WTC11 (cell line): ENCODE measurements around the gene NATD1. TPM values are rescaled to one million over a fixed set of nuclear protein-coding genes. Genes with fewer than 3 reads are reported as not detected.

Experiments used
- ATAC-seq: fragments of 200-7000 bp; cut with Tn5 transposase; 2 replicates; pipeline ENCODE4 v1.10.0; 2021; ENCODE audit warnings: mild to moderate bottlenecking, moderate library complexity
- CTCF ChIA-PET: fragments of 300-600 bp; sonication (Branson Sonifier 250); formaldehyde crosslinking; loops from one replicate; lab custom pipeline; 2021; ENCODE audit warnings: antibody characterized with exemption; lab: Charles Lee
- POLR2A ChIA-PET: fragments of 350-600 bp; sonication (Branson Sonifier 250); formaldehyde crosslinking; loops from one replicate; lab custom pipeline; 2021; ENCODE audit warnings: antibody characterized with exemption; lab: Charles Lee
- DNase-seq: peaks from one replicate; pipeline ENCODE4 v3.0.0; 2021; ENCODE audit warnings: low spot score
- H3K27ac Mint-ChIP-seq: 2 replicates; pipeline ENCODE4 v1.8.0; 2021; ENCODE audit warnings: mixed read lengths
- H3K27me3 Mint-ChIP-seq: 2 replicates; pipeline ENCODE4 v1.8.0; 2021; ENCODE audit warnings: low read depth, mild to moderate bottlenecking, moderate library complexity, mixed read lengths
- H3K36me3 Mint-ChIP-seq: 2 replicates; pipeline ENCODE4 v1.8.0; 2021; ENCODE audit warnings: mixed read lengths
- H3K4me1 Mint-ChIP-seq: 2 replicates; pipeline ENCODE4 v1.8.0; 2022; ENCODE audit warnings: mixed read lengths
- H3K4me3 Mint-ChIP-seq: 2 replicates; pipeline ENCODE4 v1.8.0; 2021; ENCODE audit warnings: mild to moderate bottlenecking, moderate library complexity, mixed read lengths
- H3K9me3 Mint-ChIP-seq: 2 replicates; pipeline ENCODE4 v1.8.0; 2021; ENCODE audit warnings: mixed read lengths
- ATF2 ChIP-seq: sonication (generic); formaldehyde crosslinking; IDR thresholded peaks from 2 replicates; pipeline ENCODE4 v1.8.1; 2022; ENCODE audit warnings: low read depth, missing genetic modification reagents, borderline replicate concordance
- CREB1 ChIP-seq: sonication (generic); formaldehyde crosslinking; IDR thresholded peaks from 2 replicates; pipeline ENCODE4 v1.8.0; 2023; ENCODE audit warnings: mild to moderate bottlenecking, missing genetic modification reagents
- ELF4 ChIP-seq: sonication (generic); formaldehyde crosslinking; IDR thresholded peaks from 2 replicates; pipeline ENCODE4 v1.8.1; 2022; ENCODE audit warnings: low read depth, mild to moderate bottlenecking, moderate library complexity, missing genetic modification reagents
- ESRRA ChIP-seq: sonication (generic); formaldehyde crosslinking; IDR thresholded peaks from 2 replicates; pipeline ENCODE4 v1.8.1; 2022; ENCODE audit warnings: mild to moderate bottlenecking, missing genetic modification reagents, borderline replicate concordance
- KAT7 ChIP-seq: sonication (generic); formaldehyde crosslinking; IDR thresholded peaks from 2 replicates; pipeline ENCODE4 v1.8.1; 2023; ENCODE audit warnings: missing genetic modification reagents, mild to moderate bottlenecking, borderline replicate concordance
- MAX ChIP-seq: sonication (generic); formaldehyde crosslinking; IDR thresholded peaks from 2 replicates; pipeline ENCODE4 v1.8.0; 2022; ENCODE audit warnings: mild to moderate bottlenecking, missing genetic modification reagents
- MXD4 ChIP-seq: fragments of 250-450 bp; sonication (Bioruptor Pico); IDR thresholded peaks from 2 replicates; pipeline ENCODE4 v1.8.0; 2021; ENCODE audit warnings: mild to moderate bottlenecking, moderate library complexity, borderline replicate concordance
- MYBL2 ChIP-seq: sonication (generic); formaldehyde crosslinking; IDR thresholded peaks from 2 replicates; pipeline ENCODE4 v1.8.1; 2023; ENCODE audit warnings: mild to moderate bottlenecking, moderate library complexity, missing genetic modification reagents
- RELA ChIP-seq: sonication (generic); formaldehyde crosslinking; IDR thresholded peaks from 2 replicates; pipeline ENCODE4 v1.8.1; 2022; ENCODE audit warnings: missing genetic modification reagents, mild to moderate bottlenecking, borderline replicate concordance
- SMAD4 ChIP-seq: sonication (generic); formaldehyde crosslinking; IDR thresholded peaks from 2 replicates; pipeline ENCODE4 v1.8.0; 2022; ENCODE audit warnings: mild to moderate bottlenecking, missing genetic modification reagents
- TEAD4 ChIP-seq: sonication (generic); formaldehyde crosslinking; IDR thresholded peaks from 2 replicates; pipeline ENCODE4 v1.8.0; 2022; ENCODE audit warnings: mild to moderate bottlenecking, missing genetic modification reagents
- ZNF232 ChIP-seq: sonication (generic); formaldehyde crosslinking; IDR thresholded peaks from 2 replicates; pipeline ENCODE4 v1.8.0; 2022; ENCODE audit warnings: mild to moderate bottlenecking, missing genetic modification reagents
- ZNF317 ChIP-seq: sonication (generic); formaldehyde crosslinking; IDR thresholded peaks from 2 replicates; pipeline ENCODE4 v1.8.1; 2023; ENCODE audit warnings: low read depth, mild to moderate bottlenecking, moderate library complexity, missing genetic modification reagents, borderline replicate concordance
- total RNA-seq: library from RNA; stranded (reverse); gene quantifications from 3 replicates; pipeline ENCODE4 v1.2.3, GENCODE V29; 2021
- TF ChIP-seq, protein P1 (sequence below): sonication (generic); formaldehyde crosslinking; IDR thresholded peaks from 2 replicates; pipeline ENCODE4 v1.8.0; 2022; ENCODE audit warnings: mild to moderate bottlenecking, missing genetic modification reagents
- TF ChIP-seq, protein P2 (sequence below): sonication (generic); formaldehyde crosslinking; IDR thresholded peaks from 2 replicates; pipeline ENCODE4 v1.8.1; 2022; ENCODE audit warnings: mild to moderate bottlenecking, missing genetic modification reagents, moderate library complexity, borderline replicate concordance
- TF ChIP-seq, protein P3 (sequence below): sonication (generic); formaldehyde crosslinking; IDR thresholded peaks from 2 replicates; pipeline ENCODE4 v1.8.1; 2023; ENCODE audit warnings: mild to moderate bottlenecking, missing genetic modification reagents, moderate library complexity
- TF ChIP-seq, protein P4 (sequence below): fragments of 200-600 bp; IDR thresholded peaks from 2 replicates; pipeline ENCODE4 v1.8.0; 2022; ENCODE audit warnings: antibody characterized with exemption
- TF ChIP-seq, protein P5 (sequence below): sonication (generic); formaldehyde crosslinking; IDR thresholded peaks from 2 replicates; pipeline ENCODE4 v1.8.0; 2023; ENCODE audit warnings: mild to moderate bottlenecking, missing genetic modification reagents
- TF ChIP-seq, protein P6 (sequence below): sonication (generic); formaldehyde crosslinking; IDR thresholded peaks from 2 replicates; pipeline ENCODE4 v1.8.0; 2022; ENCODE audit warnings: missing genetic modification reagents

Gene NATD1
- total RNA-seq, 1 experiment from 2014 or later, result 10.1 TPM

DNA sequence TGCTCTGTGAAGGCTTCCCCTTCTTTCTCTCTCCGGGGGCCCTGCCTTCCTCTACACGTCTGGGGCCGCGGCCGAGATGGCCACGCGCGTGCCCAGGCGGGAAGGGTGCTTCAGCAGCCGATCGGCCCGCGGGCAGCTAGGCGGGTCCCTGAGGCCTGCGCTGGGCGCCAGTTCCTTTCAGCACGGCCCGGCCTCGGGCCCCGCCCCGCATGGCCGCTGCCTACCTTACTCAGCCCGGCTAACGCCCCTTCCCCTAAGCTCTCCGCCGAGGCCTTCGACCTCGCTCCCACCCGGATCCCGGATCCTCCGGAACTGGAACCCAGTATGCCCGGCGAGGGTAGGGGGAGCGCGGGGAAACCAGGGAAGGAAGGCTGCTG, 39.6 kb downstream of the NATD1 start:
- Mint-ChIP-seq H3K4me1 (peaks cover 39% of the 10 kb centered on the region), H3K36me3 (peaks cover 9% of the 10 kb centered on the region), H3K27me3 (no peaks in the 10 kb centered on the region; the same call in 1 of the 2 replicates), H3K27ac (no peak overlapping the region), H3K9me3 (no peaks in the 10 kb centered on the region), H3K4me3 (peak overlapping the region; percentile 96)
- CTCF ChIA-PET, result interaction anchor here (0.9 to 3.5 kb wide), 5 partner anchors 14 to 170 kb away, joined by 4 to 13 read pairs (median 5); no protein-coding TSS in a partner anchor
- DNase-seq, result peak; percentile 40
- POLR2A ChIA-PET, result interaction anchor here (1.2 to 2.0 kb wide), 2 partner anchors 157 to 170 kb away, joined by 3 to 6 read pairs; partner anchors contain the start of gene USP22
- peak; percentile 5 for ATAC-seq
- TF ChIP-seq SMAD4 (peak; percentile 39; the same call in 1 of the 2 replicates), RELA (CRISPR knock-in tag) (peak; percentile 47; the same call in 1 of the 2 replicates), CREB1 (CRISPR knock-in tag) (no peak), ELF4 (CRISPR knock-in tag) (0 out of 2 replicates have a peak, but pooled peaks have one; percentile 20), TEAD4 (peak; percentile 52; the same call in 1 of the 2 replicates), MYBL2 (CRISPR knock-in tag) (no peak), ZNF317 (CRISPR knock-in tag) (0 out of 2 replicates have a peak, but pooled peaks have one; percentile 12), ESRRA (CRISPR knock-in tag) (no peak), MXD4 (no peak), MAX (no peak; the same call in 1 of the 2 replicates), ATF2 (CRISPR knock-in tag) (no peak), ZNF232 (CRISPR knock-in tag) (0 out of 2 replicates have a peak, but pooled peaks have one; percentile 29), KAT7 (CRISPR knock-in tag) (peak; percentile 83; the same call in 1 of the 2 replicates)
- TF ChIP-seq, protein P1, sequence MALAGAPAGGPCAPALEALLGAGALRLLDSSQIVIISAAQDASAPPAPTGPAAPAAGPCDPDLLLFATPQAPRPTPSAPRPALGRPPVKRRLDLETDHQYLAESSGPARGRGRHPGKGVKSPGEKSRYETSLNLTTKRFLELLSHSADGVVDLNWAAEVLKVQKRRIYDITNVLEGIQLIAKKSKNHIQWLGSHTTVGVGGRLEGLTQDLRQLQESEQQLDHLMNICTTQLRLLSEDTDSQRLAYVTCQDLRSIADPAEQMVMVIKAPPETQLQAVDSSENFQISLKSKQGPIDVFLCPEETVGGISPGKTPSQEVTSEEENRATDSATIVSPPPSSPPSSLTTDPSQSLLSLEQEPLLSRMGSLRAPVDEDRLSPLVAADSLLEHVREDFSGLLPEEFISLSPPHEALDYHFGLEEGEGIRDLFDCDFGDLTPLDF (CRISPR knock-in tag), result 0 out of 2 replicates have a peak, but pooled peaks have one; percentile 39
- TF ChIP-seq, protein P2, sequence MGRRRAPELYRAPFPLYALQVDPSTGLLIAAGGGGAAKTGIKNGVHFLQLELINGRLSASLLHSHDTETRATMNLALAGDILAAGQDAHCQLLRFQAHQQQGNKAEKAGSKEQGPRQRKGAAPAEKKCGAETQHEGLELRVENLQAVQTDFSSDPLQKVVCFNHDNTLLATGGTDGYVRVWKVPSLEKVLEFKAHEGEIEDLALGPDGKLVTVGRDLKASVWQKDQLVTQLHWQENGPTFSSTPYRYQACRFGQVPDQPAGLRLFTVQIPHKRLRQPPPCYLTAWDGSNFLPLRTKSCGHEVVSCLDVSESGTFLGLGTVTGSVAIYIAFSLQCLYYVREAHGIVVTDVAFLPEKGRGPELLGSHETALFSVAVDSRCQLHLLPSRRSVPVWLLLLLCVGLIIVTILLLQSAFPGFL (CRISPR knock-in tag), result 0 out of 2 replicates have a peak, but pooled peaks have one; percentile 30
- TF ChIP-seq, protein P3, sequence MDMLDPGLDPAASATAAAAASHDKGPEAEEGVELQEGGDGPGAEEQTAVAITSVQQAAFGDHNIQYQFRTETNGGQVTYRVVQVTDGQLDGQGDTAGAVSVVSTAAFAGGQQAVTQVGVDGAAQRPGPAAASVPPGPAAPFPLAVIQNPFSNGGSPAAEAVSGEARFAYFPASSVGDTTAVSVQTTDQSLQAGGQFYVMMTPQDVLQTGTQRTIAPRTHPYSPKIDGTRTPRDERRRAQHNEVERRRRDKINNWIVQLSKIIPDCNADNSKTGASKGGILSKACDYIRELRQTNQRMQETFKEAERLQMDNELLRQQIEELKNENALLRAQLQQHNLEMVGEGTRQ (CRISPR knock-in tag), result no peak
- TF ChIP-seq, protein P4, sequence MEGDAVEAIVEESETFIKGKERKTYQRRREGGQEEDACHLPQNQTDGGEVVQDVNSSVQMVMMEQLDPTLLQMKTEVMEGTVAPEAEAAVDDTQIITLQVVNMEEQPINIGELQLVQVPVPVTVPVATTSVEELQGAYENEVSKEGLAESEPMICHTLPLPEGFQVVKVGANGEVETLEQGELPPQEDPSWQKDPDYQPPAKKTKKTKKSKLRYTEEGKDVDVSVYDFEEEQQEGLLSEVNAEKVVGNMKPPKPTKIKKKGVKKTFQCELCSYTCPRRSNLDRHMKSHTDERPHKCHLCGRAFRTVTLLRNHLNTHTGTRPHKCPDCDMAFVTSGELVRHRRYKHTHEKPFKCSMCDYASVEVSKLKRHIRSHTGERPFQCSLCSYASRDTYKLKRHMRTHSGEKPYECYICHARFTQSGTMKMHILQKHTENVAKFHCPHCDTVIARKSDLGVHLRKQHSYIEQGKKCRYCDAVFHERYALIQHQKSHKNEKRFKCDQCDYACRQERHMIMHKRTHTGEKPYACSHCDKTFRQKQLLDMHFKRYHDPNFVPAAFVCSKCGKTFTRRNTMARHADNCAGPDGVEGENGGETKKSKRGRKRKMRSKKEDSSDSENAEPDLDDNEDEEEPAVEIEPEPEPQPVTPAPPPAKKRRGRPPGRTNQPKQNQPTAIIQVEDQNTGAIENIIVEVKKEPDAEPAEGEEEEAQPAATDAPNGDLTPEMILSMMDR, result no peak
- TF ChIP-seq, protein P5, sequence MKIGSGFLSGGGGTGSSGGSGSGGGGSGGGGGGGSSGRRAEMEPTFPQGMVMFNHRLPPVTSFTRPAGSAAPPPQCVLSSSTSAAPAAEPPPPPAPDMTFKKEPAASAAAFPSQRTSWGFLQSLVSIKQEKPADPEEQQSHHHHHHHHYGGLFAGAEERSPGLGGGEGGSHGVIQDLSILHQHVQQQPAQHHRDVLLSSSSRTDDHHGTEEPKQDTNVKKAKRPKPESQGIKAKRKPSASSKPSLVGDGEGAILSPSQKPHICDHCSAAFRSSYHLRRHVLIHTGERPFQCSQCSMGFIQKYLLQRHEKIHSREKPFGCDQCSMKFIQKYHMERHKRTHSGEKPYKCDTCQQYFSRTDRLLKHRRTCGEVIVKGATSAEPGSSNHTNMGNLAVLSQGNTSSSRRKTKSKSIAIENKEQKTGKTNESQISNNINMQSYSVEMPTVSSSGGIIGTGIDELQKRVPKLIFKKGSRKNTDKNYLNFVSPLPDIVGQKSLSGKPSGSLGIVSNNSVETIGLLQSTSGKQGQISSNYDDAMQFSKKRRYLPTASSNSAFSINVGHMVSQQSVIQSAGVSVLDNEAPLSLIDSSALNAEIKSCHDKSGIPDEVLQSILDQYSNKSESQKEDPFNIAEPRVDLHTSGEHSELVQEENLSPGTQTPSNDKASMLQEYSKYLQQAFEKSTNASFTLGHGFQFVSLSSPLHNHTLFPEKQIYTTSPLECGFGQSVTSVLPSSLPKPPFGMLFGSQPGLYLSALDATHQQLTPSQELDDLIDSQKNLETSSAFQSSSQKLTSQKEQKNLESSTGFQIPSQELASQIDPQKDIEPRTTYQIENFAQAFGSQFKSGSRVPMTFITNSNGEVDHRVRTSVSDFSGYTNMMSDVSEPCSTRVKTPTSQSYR (CRISPR knock-in tag), result no peak
- TF ChIP-seq, protein P6, sequence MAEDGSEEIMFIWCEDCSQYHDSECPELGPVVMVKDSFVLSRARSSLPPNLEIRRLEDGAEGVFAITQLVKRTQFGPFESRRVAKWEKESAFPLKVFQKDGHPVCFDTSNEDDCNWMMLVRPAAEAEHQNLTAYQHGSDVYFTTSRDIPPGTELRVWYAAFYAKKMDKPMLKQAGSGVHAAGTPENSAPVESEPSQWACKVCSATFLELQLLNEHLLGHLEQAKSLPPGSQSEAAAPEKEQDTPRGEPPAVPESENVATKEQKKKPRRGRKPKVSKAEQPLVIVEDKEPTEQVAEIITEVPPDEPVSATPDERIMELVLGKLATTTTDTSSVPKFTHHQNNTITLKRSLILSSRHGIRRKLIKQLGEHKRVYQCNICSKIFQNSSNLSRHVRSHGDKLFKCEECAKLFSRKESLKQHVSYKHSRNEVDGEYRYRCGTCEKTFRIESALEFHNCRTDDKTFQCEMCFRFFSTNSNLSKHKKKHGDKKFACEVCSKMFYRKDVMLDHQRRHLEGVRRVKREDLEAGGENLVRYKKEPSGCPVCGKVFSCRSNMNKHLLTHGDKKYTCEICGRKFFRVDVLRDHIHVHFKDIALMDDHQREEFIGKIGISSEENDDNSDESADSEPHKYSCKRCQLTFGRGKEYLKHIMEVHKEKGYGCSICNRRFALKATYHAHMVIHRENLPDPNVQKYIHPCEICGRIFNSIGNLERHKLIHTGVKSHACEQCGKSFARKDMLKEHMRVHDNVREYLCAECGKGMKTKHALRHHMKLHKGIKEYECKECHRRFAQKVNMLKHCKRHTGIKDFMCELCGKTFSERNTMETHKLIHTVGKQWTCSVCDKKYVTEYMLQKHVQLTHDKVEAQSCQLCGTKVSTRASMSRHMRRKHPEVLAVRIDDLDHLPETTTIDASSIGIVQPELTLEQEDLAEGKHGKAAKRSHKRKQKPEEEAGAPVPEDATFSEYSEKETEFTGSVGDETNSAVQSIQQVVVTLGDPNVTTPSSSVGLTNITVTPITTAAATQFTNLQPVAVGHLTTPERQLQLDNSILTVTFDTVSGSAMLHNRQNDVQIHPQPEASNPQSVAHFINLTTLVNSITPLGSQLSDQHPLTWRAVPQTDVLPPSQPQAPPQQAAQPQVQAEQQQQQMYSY (CRISPR knock-in tag), result peak; percentile 47; the same call in 1 of the 2 replicates
